ENCODE results near the gene CRYBG1.

- TF ChIP-seq POLR2A (IDR thresholded peaks at IDR 0.05) (no peak), CTCF (IDR thresholded peaks at IDR 0.05) (no peak)
Observed at GRCh38 chr6:106470316-106470715, 109.8 kb downstream of the CRYBG1 start.
